AG10803 (cell line): ENCODE data around the gene TMEM182.
A peak's percentile ranks its signal among the peaks of the same experiment; 100 is the strongest.

Experiments used
- DNase-seq: peaks from one replicate; pipeline ENCODE4 v3.0.0; 2010; ENCODE audit warnings: low read depth
- H3K4me3 ChIP-seq: 2 replicates; pipeline ENCODE4 v1.5.1; 2011; ENCODE audit warnings: mild to moderate bottlenecking, low read length, control low read depth
- TF ChIP-seq, protein P1 (sequence below): conservative IDR thresholded peaks from 2 replicates; pipeline ENCODE4 v1.5.1; 2011; ENCODE audit warnings: mild to moderate bottlenecking, low read length, control low read depth, inconsistent platforms

Gene TMEM182

DNA sequence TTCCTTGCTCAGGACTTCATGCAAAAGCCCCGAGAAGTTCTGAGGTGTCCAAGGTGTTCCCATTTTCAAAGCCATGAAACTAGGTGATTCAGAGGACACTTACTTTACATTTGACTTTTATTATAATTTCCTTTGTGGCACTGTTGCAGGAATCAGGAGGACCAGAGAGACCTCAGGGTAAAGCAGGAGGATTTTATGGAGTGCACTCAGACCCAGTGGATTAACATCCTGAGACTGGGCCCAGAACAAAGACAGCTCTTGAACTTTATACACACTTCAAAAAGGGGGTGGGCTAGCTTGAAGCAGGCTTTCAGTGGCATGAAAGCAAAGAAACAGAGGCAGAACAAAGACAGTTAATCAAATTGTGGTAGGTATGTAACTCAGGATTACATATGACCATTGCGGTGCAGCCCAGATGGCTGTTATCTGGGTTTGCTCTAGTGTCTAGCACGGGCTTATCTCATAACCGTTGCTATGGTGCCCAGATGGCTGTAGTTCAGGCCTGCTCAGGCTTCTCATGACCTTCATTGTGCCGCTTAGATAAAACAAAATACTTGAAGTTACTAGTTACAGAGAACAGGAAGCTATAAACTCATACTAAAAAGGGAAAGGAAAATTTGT, 39.4 kb downstream of the TMEM182 start:
- H3K4me3 ChIP-seq, result no peak overlapping the region
- DNase-seq, result peak; percentile 3
- TF ChIP-seq, protein P1, sequence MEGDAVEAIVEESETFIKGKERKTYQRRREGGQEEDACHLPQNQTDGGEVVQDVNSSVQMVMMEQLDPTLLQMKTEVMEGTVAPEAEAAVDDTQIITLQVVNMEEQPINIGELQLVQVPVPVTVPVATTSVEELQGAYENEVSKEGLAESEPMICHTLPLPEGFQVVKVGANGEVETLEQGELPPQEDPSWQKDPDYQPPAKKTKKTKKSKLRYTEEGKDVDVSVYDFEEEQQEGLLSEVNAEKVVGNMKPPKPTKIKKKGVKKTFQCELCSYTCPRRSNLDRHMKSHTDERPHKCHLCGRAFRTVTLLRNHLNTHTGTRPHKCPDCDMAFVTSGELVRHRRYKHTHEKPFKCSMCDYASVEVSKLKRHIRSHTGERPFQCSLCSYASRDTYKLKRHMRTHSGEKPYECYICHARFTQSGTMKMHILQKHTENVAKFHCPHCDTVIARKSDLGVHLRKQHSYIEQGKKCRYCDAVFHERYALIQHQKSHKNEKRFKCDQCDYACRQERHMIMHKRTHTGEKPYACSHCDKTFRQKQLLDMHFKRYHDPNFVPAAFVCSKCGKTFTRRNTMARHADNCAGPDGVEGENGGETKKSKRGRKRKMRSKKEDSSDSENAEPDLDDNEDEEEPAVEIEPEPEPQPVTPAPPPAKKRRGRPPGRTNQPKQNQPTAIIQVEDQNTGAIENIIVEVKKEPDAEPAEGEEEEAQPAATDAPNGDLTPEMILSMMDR, result no peak

DNA sequence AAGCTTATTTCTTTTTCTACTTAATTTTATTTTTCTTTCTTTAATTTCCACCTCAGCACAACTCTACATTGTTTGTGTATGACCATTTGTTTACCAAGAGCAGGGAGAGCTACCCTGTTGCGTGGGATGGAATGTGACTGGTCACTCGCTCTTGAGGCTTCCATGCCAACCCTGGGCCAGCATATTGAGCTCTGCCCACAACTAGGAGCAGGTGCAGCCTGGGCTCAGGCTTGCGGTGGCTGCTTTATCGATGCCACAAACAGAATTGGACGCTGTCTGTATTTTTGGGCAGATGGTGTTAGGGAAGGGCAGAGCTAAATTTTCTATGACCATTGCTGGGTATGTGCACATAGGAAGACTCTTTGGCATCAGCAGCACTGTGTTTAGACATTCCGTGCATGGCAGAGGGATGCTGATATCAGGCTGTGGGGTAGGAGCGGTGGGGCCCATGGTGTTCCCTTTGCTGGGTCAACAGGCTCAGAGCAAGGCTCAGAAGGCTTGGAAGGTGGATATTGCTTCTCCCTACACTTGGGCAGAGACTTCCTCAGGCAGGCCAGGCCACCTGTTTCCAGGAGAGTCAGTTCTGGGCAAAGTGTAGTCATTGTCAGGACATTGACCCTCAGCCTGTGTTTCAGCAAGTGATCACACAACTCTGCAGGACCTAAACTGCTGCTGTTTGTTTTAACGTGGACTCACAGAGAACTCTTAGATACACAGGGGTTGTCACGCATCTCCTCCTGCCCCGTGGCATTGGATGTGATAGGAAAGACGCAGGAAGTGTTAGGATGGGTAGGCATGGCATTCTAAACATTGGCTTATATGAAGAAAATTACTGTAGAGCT, 40.2 kb downstream of the TMEM182 start:
- no peak overlapping the region for H3K4me3 ChIP-seq
- TF ChIP-seq, protein P1, result no peak
- no peak for DNase-seq

DNA sequence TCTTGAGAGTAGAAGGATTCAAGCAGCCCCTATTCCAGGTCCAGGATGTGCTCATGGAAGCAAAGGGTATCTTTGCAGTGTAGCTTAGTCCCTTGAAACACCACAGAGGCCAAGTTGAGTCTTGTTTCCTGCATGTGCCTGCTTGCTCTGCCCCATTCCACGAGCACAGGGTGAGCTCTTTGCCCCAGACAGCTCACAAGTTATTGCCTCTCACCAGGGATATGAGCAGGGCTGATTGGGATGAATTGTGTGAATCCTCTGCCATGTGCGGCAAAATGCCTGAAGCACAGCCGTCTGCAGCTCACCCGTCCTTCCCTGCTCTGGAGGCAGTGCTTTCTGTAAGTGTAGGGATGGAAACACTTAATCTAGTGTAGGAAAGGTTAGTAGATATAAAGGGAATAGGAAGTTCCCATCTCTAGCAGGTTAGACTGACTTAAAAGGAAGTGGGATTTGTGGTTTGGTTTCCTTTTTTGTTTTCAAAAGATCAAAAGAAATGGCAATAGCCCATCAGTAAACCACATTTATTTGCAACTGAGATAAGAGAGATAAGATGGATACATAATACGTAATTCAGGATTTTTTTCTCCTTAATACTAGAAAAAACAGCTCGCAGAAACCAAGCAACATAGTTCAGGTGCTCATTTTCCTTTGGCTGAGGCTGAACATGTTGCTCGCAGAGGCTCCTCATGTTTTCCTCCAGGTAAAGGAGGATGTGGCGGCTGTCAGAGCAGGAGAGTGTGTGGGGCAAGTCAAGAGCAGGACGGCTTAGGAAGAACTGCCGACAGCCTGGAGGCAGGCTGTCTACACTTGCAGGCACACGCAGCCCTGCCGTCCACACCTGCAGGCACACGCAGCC, 41.4 kb downstream of the TMEM182 start:
- no peak for DNase-seq
- no peak overlapping the region for H3K4me3 ChIP-seq
- TF ChIP-seq, protein P1, result no peak

DNA sequence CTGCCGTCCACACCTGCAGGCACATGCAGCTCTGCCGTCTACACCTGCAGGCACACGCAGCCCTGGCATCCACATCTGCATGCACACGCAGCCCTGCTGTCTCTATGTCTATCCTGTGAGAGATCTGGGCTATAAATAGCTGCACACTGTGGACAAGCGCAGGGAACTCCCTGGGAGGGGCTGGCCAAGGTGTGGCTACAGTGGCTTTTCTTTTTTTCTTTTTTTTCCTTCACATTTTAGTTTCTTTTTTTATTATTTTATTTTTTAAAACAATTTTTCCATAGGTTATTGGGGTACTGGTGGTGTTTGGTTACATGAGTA, 42.0 kb downstream of the TMEM182 start:
- TF ChIP-seq, protein P1, result no peak
- DNase-seq, result no peak
- H3K4me3 ChIP-seq, result no peak overlapping the region

DNA sequence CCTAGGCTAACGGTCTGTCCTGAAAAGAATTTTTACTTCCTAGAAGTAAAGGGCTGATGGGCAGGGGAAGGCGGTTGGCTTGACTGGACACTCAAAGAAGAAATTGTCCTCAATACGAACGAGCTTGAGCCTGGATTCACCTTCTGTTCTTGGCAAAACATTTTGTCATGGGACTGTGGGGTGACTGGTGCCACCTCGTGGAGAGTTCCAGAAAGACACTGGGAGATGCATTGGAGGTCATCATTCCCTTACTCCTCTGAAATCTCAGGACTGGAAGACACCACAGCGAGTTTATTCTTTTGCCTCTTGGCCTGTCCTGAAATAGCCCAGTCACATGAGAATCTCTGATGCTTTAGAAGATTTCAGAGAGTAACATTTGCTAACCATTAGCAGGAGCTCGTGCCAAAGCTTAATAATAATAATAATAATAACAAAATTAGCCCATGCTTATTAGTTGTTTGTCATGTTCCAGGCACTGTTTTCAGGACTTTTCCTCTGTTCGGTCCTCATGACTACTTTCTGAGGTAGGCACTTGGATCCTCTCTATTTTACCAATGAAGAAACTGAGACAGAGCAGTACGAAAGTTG, 44.5 kb downstream of the TMEM182 start:
- TF ChIP-seq, protein P1, result peak; percentile 96
- DNase-seq, result peak; percentile 66
- no peak overlapping the region for H3K4me3 ChIP-seq

DNA sequence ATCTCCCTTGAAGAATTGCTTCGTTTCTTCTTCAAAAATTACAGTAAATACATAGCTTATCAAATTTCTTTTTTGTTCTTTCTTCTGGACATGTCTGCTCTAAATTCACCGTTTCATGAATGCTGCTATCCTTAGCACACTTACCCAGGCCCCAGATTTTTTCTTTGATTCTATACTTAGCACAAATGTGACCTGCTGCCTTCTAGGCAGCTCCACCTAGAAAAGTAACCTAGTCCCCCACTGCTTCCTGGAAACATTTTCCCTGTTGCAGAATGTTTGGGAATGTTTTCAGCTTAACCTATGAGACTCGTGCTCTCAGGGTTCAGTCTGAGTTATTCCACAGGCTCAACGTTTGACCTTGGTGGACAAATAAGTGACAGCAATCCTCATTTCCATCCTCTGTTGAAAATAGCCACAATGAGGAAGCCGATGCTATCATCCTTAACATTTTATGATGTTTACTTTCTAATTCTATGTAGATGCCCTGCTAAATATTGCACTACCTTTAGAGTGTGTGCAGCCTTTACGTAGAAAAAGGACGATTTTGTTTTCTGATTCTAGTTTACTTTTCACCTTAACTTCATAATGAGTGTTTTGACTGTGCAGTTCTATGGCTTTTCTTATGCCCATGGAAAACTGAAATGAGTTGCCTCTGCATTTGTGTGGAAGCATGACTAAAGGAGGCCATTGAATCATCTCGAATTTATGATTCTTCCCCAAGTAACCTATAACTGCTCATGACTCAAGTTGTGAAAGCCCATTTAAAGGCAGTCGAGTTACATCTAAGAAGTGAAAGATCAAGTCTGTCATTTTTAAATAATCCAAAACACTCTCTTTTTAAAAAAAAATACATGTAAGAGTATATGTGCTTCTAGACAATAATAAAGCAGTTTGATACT, 47.7 kb downstream of the TMEM182 start:
- TF ChIP-seq, protein P1, result no peak
- H3K4me3 ChIP-seq, result no peak overlapping the region
- DNase-seq, result no peak
